KOPT-K1 (cell line): Measurements from ENCODE around the gene PTPN14.
"Not testable (repeated sequence)": the region's sequence is repeated elsewhere in the genome, so short reads cannot be mapped to it uniquely, and the experiment has no call there.

Experiments used
- H3K27ac ChIP-seq: fragments of 200-600 bp; sonication (generic); 2 replicates; pipeline ENCODE4 v1.5.1; 2016; ENCODE audit warnings: antibody characterized with exemption, mild to moderate bottlenecking, low read depth, low read length; ENCODE audit not compliant: poor library complexity, severe bottlenecking
- H3K36me3 ChIP-seq: fragments of 200-600 bp; sonication (generic); 2 replicates; pipeline ENCODE4 v1.5.1; 2017; ENCODE audit warnings: antibody characterized with exemption, mild to moderate bottlenecking, low read length, moderate library complexity; ENCODE audit not compliant: insufficient read depth
- H3K9me3 ChIP-seq: fragments of 200-600 bp; sonication (generic); 2 replicates; pipeline ENCODE4 v1.5.1; 2017; ENCODE audit warnings: antibody characterized with exemption, low read length, mild to moderate bottlenecking; ENCODE audit not compliant: insufficient read depth, poor library complexity, severe bottlenecking

PTPN14 gene

GRCh38 chr1:214551436-214552173, at the start of gene PTPN14:
TSS of gene PTPN14 (minus strand) at chr1:214551602. CDS start at chr1:214464803, 86,799 bp downstream.
- Histone ChIP-seq H3K27ac (peak within 1 kb of the TSS; percentile 36), H3K9me3 (no peaks in the 10 kb centered on the region), H3K36me3 (no peaks in the 10 kb centered on the region)

- Histone ChIP-seq H3K36me3 (no peaks in the 10 kb centered on the region), H3K9me3 (no peaks in the 10 kb centered on the region), H3K27ac (no peak overlapping the region)
These were observed 41.8 kb upstream of the PTPN14 start for GRCh38 chr1:214593158-214593557.

- not testable (repeated sequence) for H3K27ac ChIP-seq, H3K36me3 ChIP-seq, H3K9me3 ChIP-seq
These were observed 40.5 kb upstream of the PTPN14 start for GRCh38 chr1:214591918-214592317.

GRCh38 chr1:214590696-214591095, 39.3 kb upstream of the PTPN14 start:
- Histone ChIP-seq H3K36me3 (no peaks in the 10 kb centered on the region), H3K9me3 (no peaks in the 10 kb centered on the region), H3K27ac (no peak overlapping the region)

- no peak overlapping the region for H3K27ac ChIP-seq
- H3K36me3 ChIP-seq = no peaks in the 10 kb centered on the region
- H3K9me3 ChIP-seq = no peaks in the 10 kb centered on the region
These were observed 37.7 kb upstream of the PTPN14 start for GRCh38 chr1:214588963-214589597.

GRCh38 chr1:214587165-214587564, 35.8 kb upstream of the PTPN14 start:
- H3K9me3 ChIP-seq = no peaks in the 10 kb centered on the region
- H3K27ac ChIP-seq = no peak overlapping the region
- H3K36me3 ChIP-seq = no peaks in the 10 kb centered on the region

- Histone ChIP-seq H3K27ac (no peak overlapping the region), H3K36me3 (no peaks in the 10 kb centered on the region), H3K9me3 (no peaks in the 10 kb centered on the region)
These were observed 35.2 kb upstream of the PTPN14 start for GRCh38 chr1:214586621-214587020.

- H3K36me3 ChIP-seq = no peaks in the 10 kb centered on the region
- no peak overlapping the region for H3K27ac ChIP-seq
- H3K9me3 ChIP-seq = no peaks in the 10 kb centered on the region
These were observed 33.7 kb upstream of the PTPN14 start for GRCh38 chr1:214584805-214585766.

GRCh38 chr1:214583824-214584554, 32.6 kb upstream of the PTPN14 start:
- no peak overlapping the region for H3K27ac ChIP-seq

GRCh38 chr1:214583113-214583512, 31.7 kb upstream of the PTPN14 start:
- Histone ChIP-seq H3K27ac (no peak overlapping the region), H3K36me3 (no peaks in the 10 kb centered on the region), H3K9me3 (no peaks in the 10 kb centered on the region)

More at GRCh38 chr1:214583824-214584554, 32.6 kb upstream of the PTPN14 start:
- Histone ChIP-seq H3K36me3 (no peaks in the 10 kb centered on the region), H3K9me3 (no peaks in the 10 kb centered on the region)

- H3K9me3 ChIP-seq = no peaks in the 10 kb centered on the region
- H3K27ac ChIP-seq = no peak overlapping the region
- H3K36me3 ChIP-seq = no peaks in the 10 kb centered on the region
These were observed 31.0 kb upstream of the PTPN14 start for GRCh38 chr1:214582289-214582891.

GRCh38 chr1:214581785-214582184, 30.4 kb upstream of the PTPN14 start:
- no peaks in the 10 kb centered on the region for H3K36me3 ChIP-seq
- no peak overlapping the region for H3K27ac ChIP-seq
- H3K9me3 ChIP-seq = peaks cover 5% of the 10 kb centered on the region

- Histone ChIP-seq H3K9me3 (peaks cover 17% of the 10 kb centered on the region), H3K27ac (no peak overlapping the region), H3K36me3 (no peaks in the 10 kb centered on the region)
These were observed 27.8 kb upstream of the PTPN14 start for GRCh38 chr1:214579183-214579582.

- H3K36me3 ChIP-seq, H3K27ac ChIP-seq: not testable (repeated sequence)
- H3K9me3 ChIP-seq = peaks cover 17% of the 10 kb centered on the region
These were observed 24.7 kb upstream of the PTPN14 start for GRCh38 chr1:214576120-214576519.
